GM12878 (cell line): Measurements from ENCODE around the gene RFFL. TPM values are rescaled to one million over a fixed set of nuclear protein-coding genes. Genes with fewer than 3 reads are reported as not detected.
A peak's percentile ranks its signal among the peaks of the same experiment; 100 is the strongest.

Experiments
- ASH2L ChIP-seq: fragments of 300-600, 200-600 bp; sonication (generic); IDR thresholded peaks from 2 replicates; pipeline ENCODE4 v1.6.1; 2017; ENCODE audit warnings: low read depth, mild to moderate bottlenecking, borderline replicate concordance
- ATF7 ChIP-seq: fragments of 450-650 bp; IDR thresholded peaks from 2 replicates; pipeline ENCODE4 v1.6.1; 2016; ENCODE audit warnings: low read depth, mild to moderate bottlenecking
- BHLHE40 ChIP-seq, 2 experiments: fragments of 450-650 bp in 1 of 2; IDR thresholded peaks; 2 replicates each; pipeline ENCODE4 v1.6.1; 2011 to 2017; ENCODE audit warnings: low read depth in 2 of 2, borderline replicate concordance in 1 of 2, improper control_type of control experiment in 1 of 2, low read length in 1 of 2, mild to moderate bottlenecking in 1 of 2
- CREB1 ChIP-seq: IDR thresholded peaks from 2 replicates; pipeline ENCODE4 v1.6.1; 2012; ENCODE audit warnings: low read depth, mild to moderate bottlenecking, inconsistent platforms
- ETV6 ChIP-seq, 2 experiments: fragments of 450-650 bp in 1 of 2; IDR thresholded peaks in 1 of 2; conservative IDR thresholded peaks in 1 of 2; 2 replicates each; pipeline ENCODE4 v1.6.1; 2014; ENCODE audit warnings: antibody characterized with exemption in 1 of 2, borderline replicate concordance in 1 of 2, low read depth in 1 of 2, mild to moderate bottlenecking in 1 of 2, moderate library complexity in 1 of 2
- FOXK2 ChIP-seq: fragments of 450-650 bp; IDR thresholded peaks from 2 replicates; pipeline ENCODE4 v1.6.1; 2017; ENCODE audit warnings: mild to moderate bottlenecking, moderate library complexity
- IKZF1 ChIP-seq: fragments of 450-650 bp; conservative IDR thresholded peaks from 2 replicates; pipeline ENCODE4 v1.6.1; 2017; ENCODE audit warnings: antibody characterized with exemption, mild to moderate bottlenecking
- JUND ChIP-seq: IDR thresholded peaks from 2 replicates; pipeline ENCODE4 v1.6.1; 2012; ENCODE audit warnings: low read depth, mild to moderate bottlenecking, low read length, improper control_type of control experiment, moderate library complexity
- LARP7 ChIP-seq: fragments of 450-650 bp; IDR thresholded peaks from 2 replicates; pipeline ENCODE4 v1.6.1; 2017; ENCODE audit warnings: mild to moderate bottlenecking
- MYB ChIP-seq: fragments of 150-350 bp; IDR thresholded peaks from 2 replicates; pipeline ENCODE4 v1.6.1; 2014; ENCODE audit warnings: mild to moderate bottlenecking, low read depth, low read length, borderline replicate concordance
- NFYA ChIP-seq: IDR thresholded peaks from 2 replicates; pipeline ENCODE4 v1.6.1; 2011; ENCODE audit warnings: low read depth, mild to moderate bottlenecking, low read length, improper control_type of control experiment, borderline replicate concordance
- NRF1 ChIP-seq: conservative IDR thresholded peaks from 2 replicates; pipeline ENCODE4 v1.6.1; 2011; ENCODE audit warnings: mild to moderate bottlenecking, low read depth, low read length, improper control_type of control experiment
- RELA ChIP-seq: fragments of 450-650 bp; IDR thresholded peaks from 2 replicates; pipeline ENCODE4 v1.8.0; 2014; ENCODE audit warnings: borderline replicate concordance; ENCODE audit not compliant: partially characterized antibody
- SMAD5 ChIP-seq: IDR thresholded peaks from 2 replicates; pipeline ENCODE4 v1.6.1; 2016; ENCODE audit warnings: antibody characterized with exemption, low read depth
- SREBF1 ChIP-seq: IDR thresholded peaks from 2 replicates; pipeline ENCODE4 v1.6.1; 2012; ENCODE audit warnings: mild to moderate bottlenecking, low read length
- SRF ChIP-seq, 2 experiments: IDR thresholded peaks; 2 replicates each; pipeline ENCODE4 v1.6.1; 2011; ENCODE audit warnings: low read depth in 2 of 2, low read length in 2 of 2, mild to moderate bottlenecking in 1 of 2, moderate library complexity in 1 of 2
- STAT1 ChIP-seq: fragments of 450-650 bp; conservative IDR thresholded peaks from 2 replicates; pipeline ENCODE4 v1.6.1; 2014; ENCODE audit warnings: antibody characterized with exemption, mild to moderate bottlenecking
- USF2 ChIP-seq: IDR thresholded peaks from 2 replicates; pipeline ENCODE4 v1.6.1; 2011; ENCODE audit warnings: low read depth, low read length, improper control_type of control experiment, borderline replicate concordance
- WRNIP1 ChIP-seq: IDR thresholded peaks from 2 replicates; pipeline ENCODE4 v1.6.1; 2011; ENCODE audit warnings: low read depth, low read length, improper control_type of control experiment, borderline replicate concordance
- ZNF274 ChIP-seq: IDR thresholded peaks from one replicate; pipeline ENCODE4 v1.8.0; 2011; ENCODE audit not compliant: insufficient read length, insufficient read depth
- ZNF384 ChIP-seq: IDR thresholded peaks from 2 replicates; pipeline ENCODE4 v1.6.1; 2012; ENCODE audit warnings: low read depth, mild to moderate bottlenecking, low read length, improper control_type of control experiment, borderline replicate concordance
- polyA plus RNA-seq, 11 experiments: library from polyadenylated mRNA; depleted of rRNA in 4 of 11; unstranded in 6 of 11; stranded (reverse) in 5 of 11; fragments of >200 nt; fragmentation: Nextera tagmentation in 4 of 11; fragmentation: Illumina TruSeq in 1 of 11; extraction: Ambion mirVana in 4 of 11; extraction: Trizol in 1 of 11; gene quantifications; 1 replicate in 1 of 11; 2 replicates in 10 of 11; pipeline versions ENCODE4 v1.2.1 to v1.2.3, GENCODE V29; 2011 to 2016; ENCODE audit warnings: inconsistent platforms in 2 of 11, missing spikeins in 2 of 11, low read depth in 1 of 11
- total RNA-seq, 4 experiments: library from RNA; depleted of rRNA in 3 of 4; stranded (reverse); fragments of >200 nt in 3 of 4; fragmentation: Illumina TruSeq in 1 of 4; extraction: Trizol in 1 of 4; gene quantifications; 2 replicates each; pipeline versions ENCODE4 v1.2.1 to v1.2.3, GENCODE V29; 2013 to 2021
- TF ChIP-seq, protein P1 (sequence below): IDR thresholded peaks from 2 replicates; pipeline ENCODE4 v1.6.1; 2012; ENCODE audit warnings: low read depth, low read length, improper control_type of control experiment
- TF ChIP-seq, protein P2 (sequence below): fragments of 450-650 bp; IDR thresholded peaks from 2 replicates; pipeline ENCODE4 v1.6.1; 2017; ENCODE audit warnings: mild to moderate bottlenecking, moderate library complexity
- TF ChIP-seq, protein P3 (sequence below): IDR thresholded peaks from 2 replicates; pipeline ENCODE4 v1.6.1; 2011; ENCODE audit warnings: low read depth, mild to moderate bottlenecking, low read length, moderate library complexity, borderline replicate concordance; ENCODE audit errors: extremely low read depth

Gene RFFL
- total and polyA plus RNA-seq, 10 of the 15 experiments (the other 5 are each of a cell fraction or from before 2014, with no cell fraction given) = 4.7 to 56.1 (median 26.9) TPM

GRCh38 chr17:35088881-35089585 is 25.5 kb upstream of the RFFL start (continued):
- no peak for TF ChIP-seq ASH2L
- TF ChIP-seq, protein P1, sequence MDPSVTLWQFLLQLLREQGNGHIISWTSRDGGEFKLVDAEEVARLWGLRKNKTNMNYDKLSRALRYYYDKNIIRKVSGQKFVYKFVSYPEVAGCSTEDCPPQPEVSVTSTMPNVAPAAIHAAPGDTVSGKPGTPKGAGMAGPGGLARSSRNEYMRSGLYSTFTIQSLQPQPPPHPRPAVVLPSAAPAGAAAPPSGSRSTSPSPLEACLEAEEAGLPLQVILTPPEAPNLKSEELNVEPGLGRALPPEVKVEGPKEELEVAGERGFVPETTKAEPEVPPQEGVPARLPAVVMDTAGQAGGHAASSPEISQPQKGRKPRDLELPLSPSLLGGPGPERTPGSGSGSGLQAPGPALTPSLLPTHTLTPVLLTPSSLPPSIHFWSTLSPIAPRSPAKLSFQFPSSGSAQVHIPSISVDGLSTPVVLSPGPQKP = 0 out of 2 replicates have a peak, but pooled peaks have one; percentile 40
- TF ChIP-seq ZNF384 = no peak
- TF ChIP-seq NRF1 = no peak
- TF ChIP-seq NFYA = no peak
- 0 out of 4 replicates have a peak, but pooled peaks of 1 of the 2 experiments have one; percentile 11 for TF ChIP-seq SRF (IDR thresholded peaks at IDR 0.05; ENCODE audit: low read depth in 2 of 2, low read length in 2 of 2)
- TF ChIP-seq WRNIP1 = no peak
- peak; percentile 79 to 95 for TF ChIP-seq BHLHE40 (IDR thresholded peaks at IDR 0.05; ENCODE audit: borderline replicate concordance in 1 of 2, low read depth in 2 of 2, low read length in 1 of 2)
- TF ChIP-seq, protein P2, sequence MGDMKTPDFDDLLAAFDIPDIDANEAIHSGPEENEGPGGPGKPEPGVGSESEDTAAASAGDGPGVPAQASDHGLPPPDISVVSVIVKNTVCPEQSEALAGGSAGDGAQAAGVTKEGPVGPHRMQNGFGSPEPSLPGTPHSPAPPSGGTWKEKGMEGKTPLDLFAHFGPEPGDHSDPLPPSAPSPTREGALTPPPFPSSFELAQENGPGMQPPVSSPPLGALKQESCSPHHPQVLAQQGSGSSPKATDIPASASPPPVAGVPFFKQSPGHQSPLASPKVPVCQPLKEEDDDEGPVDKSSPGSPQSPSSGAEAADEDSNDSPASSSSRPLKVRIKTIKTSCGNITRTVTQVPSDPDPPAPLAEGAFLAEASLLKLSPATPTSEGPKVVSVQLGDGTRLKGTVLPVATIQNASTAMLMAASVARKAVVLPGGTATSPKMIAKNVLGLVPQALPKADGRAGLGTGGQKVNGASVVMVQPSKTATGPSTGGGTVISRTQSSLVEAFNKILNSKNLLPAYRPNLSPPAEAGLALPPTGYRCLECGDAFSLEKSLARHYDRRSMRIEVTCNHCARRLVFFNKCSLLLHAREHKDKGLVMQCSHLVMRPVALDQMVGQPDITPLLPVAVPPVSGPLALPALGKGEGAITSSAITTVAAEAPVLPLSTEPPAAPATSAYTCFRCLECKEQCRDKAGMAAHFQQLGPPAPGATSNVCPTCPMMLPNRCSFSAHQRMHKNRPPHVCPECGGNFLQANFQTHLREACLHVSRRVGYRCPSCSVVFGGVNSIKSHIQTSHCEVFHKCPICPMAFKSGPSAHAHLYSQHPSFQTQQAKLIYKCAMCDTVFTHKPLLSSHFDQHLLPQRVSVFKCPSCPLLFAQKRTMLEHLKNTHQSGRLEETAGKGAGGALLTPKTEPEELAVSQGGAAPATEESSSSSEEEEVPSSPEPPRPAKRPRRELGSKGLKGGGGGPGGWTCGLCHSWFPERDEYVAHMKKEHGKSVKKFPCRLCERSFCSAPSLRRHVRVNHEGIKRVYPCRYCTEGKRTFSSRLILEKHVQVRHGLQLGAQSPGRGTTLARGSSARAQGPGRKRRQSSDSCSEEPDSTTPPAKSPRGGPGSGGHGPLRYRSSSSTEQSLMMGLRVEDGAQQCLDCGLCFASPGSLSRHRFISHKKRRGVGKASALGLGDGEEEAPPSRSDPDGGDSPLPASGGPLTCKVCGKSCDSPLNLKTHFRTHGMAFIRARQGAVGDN = peak; percentile 69
- TF ChIP-seq ETV6 (conservative IDR thresholded peaks at IDR 0.05 in 1 of 2, IDR thresholded peaks at IDR 0.05 in 1 of 2; ENCODE audit: borderline replicate concordance in 1 of 2, low read depth in 1 of 2) = no peak; a peak in 1 of 4 replicates
- no peak for TF ChIP-seq STAT1
- peak; percentile 94 for TF ChIP-seq IKZF1
- no peak; the same call in 1 of the 2 replicates for TF ChIP-seq SREBF1
- TF ChIP-seq, protein P3, sequence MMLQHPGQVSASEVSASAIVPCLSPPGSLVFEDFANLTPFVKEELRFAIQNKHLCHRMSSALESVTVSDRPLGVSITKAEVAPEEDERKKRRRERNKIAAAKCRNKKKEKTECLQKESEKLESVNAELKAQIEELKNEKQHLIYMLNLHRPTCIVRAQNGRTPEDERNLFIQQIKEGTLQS = no peak
- TF ChIP-seq USF2 = no peak
- TF ChIP-seq FOXK2 = no peak
- 0 out of 2 replicates have a peak, but pooled peaks have one; percentile 9 for TF ChIP-seq ATF7
- no peak for TF ChIP-seq JUND
- peak; percentile 96 for TF ChIP-seq RELA
- TF ChIP-seq MYB = no peak
- TF ChIP-seq SMAD5 = 0 out of 2 replicates have a peak, but pooled peaks have one; percentile 16
- peak; percentile 32; the same call in 1 of the 2 replicates for TF ChIP-seq CREB1
- no peak for TF ChIP-seq ZNF274
- TF ChIP-seq LARP7 = peak; percentile 86
